Mesenchymal stem cell (in vitro differentiated cells and primary cell): ENCODE results near the gene DSP.

Source experiments
- DNase-seq: peaks from one replicate; pipeline ENCODE4 v3.0.0-alpha.2; 2013
- H2AFZ ChIP-seq: one replicate; pipeline ENCODE4 v1.6.1; 2013; ENCODE audit warnings: low read depth, mild to moderate bottlenecking, control low read depth, inconsistent platforms, low read length, moderate library complexity
- H2AK5ac ChIP-seq: 2 replicates; pipeline ENCODE4 v1.6.1; 2013; ENCODE audit warnings: low read length, moderate library complexity, mild to moderate bottlenecking, inconsistent platforms; ENCODE audit not compliant: severe bottlenecking
- H2BK120ac ChIP-seq: one replicate; pipeline ENCODE4 v1.6.1; 2013; ENCODE audit warnings: low read depth, mild to moderate bottlenecking, inconsistent platforms, low read length, moderate library complexity
- H2BK12ac ChIP-seq, 2 experiments: one replicate each; pipeline ENCODE4 v1.6.1; 2013; ENCODE audit warnings: inconsistent platforms in 2 of 2, low read length in 2 of 2, mild to moderate bottlenecking in 2 of 2, moderate library complexity in 2 of 2, control low read depth in 1 of 2
- H2BK15ac ChIP-seq: one replicate; pipeline ENCODE4 v1.6.1; 2013; ENCODE audit warnings: mild to moderate bottlenecking, low read depth, inconsistent platforms; ENCODE audit not compliant: poor library complexity, severe bottlenecking
- H2BK5ac ChIP-seq: 2 replicates; pipeline ENCODE4 v1.6.1; 2013; ENCODE audit warnings: low read depth, mild to moderate bottlenecking, low read length, control low read depth, inconsistent platforms; ENCODE audit not compliant: poor library complexity, severe bottlenecking
- H3K14ac ChIP-seq, 2 experiments: one replicate each; pipeline ENCODE4 v1.6.1; 2013; ENCODE audit warnings: inconsistent platforms in 2 of 2, low read length in 2 of 2, control low read depth in 1 of 2, mild to moderate bottlenecking in 1 of 2, moderate library complexity in 1 of 2
- H3K18ac ChIP-seq, 2 experiments: one replicate each; pipeline ENCODE4 v1.6.1; 2013; ENCODE audit warnings: inconsistent platforms in 2 of 2, low read length in 2 of 2, control low read depth in 1 of 2, low read depth in 1 of 2, mild to moderate bottlenecking in 1 of 2
- H3K23ac ChIP-seq, 2 experiments: one replicate each; pipeline ENCODE4 v1.6.1; 2013; ENCODE audit warnings: inconsistent platforms in 2 of 2, low read length in 2 of 2, mild to moderate bottlenecking in 2 of 2, moderate library complexity in 2 of 2, control low read depth in 1 of 2
- H3K27ac ChIP-seq: 2 replicates; pipeline ENCODE4 v1.5.1; 2013; ENCODE audit warnings: mild to moderate bottlenecking, moderate library complexity, low read length, control low read depth, inconsistent platforms; ENCODE audit not compliant: poor library complexity, severe bottlenecking
- H3K27me3 ChIP-seq, 2 experiments: 2 replicates each; pipeline versions ENCODE4 v1.6.1 to v1.7.0; 2013; ENCODE audit warnings: low read length in 2 of 2, mild to moderate bottlenecking in 2 of 2, moderate library complexity in 2 of 2, control low read depth in 1 of 2, inconsistent platforms in 1 of 2; ENCODE audit not compliant: control insufficient read depth in 1 of 2, insufficient read depth in 1 of 2
- H3K36me3 ChIP-seq, 2 experiments: 2 replicates each; pipeline versions ENCODE4 v1.6.1 to v1.7.0; 2013; ENCODE audit warnings: low read length in 2 of 2, control low read depth in 1 of 2, inconsistent platforms in 1 of 2, low read depth in 1 of 2, mild to moderate bottlenecking in 1 of 2; ENCODE audit not compliant: insufficient read depth in 2 of 2, control insufficient read depth in 1 of 2
- H3K4ac ChIP-seq, 2 experiments: one replicate each; pipeline ENCODE4 v1.6.1; 2013; ENCODE audit warnings: inconsistent platforms in 2 of 2, low read length in 2 of 2, mild to moderate bottlenecking in 2 of 2, moderate library complexity in 2 of 2, control low read depth in 1 of 2, low read depth in 1 of 2
- H3K4me1 ChIP-seq: 2 replicates; pipeline ENCODE4 v1.6.1; 2013; ENCODE audit warnings: low read depth, low read length, control low read depth; ENCODE audit not compliant: control insufficient read depth, insufficient read depth
- H3K4me2 ChIP-seq: 2 replicates; pipeline ENCODE4 v1.6.1; 2013; ENCODE audit warnings: low read length, mild to moderate bottlenecking, inconsistent platforms; ENCODE audit not compliant: poor library complexity, severe bottlenecking
- H3K4me3 ChIP-seq, 2 experiments: 2 replicates each; pipeline versions ENCODE4 v1.5.1 to v1.7.0; 2013; ENCODE audit warnings: low read length in 2 of 2, mild to moderate bottlenecking in 2 of 2, control low read depth in 1 of 2, low read depth in 1 of 2; ENCODE audit not compliant: insufficient read depth in 1 of 2
- H3K79me1 ChIP-seq: replicated peaks from 2 replicates; pipeline ENCODE4 v1.6.1; 2013; ENCODE audit warnings: mild to moderate bottlenecking, control low read depth, low read length, inconsistent platforms; ENCODE audit not compliant: poor library complexity, severe bottlenecking
- H3K9ac ChIP-seq: 2 replicates; pipeline ENCODE4 v1.7.0; 2013; ENCODE audit warnings: mild to moderate bottlenecking, low read length, moderate library complexity
- H3K9me3 ChIP-seq: 2 replicates; pipeline ENCODE4 v1.7.0; 2013; ENCODE audit warnings: mild to moderate bottlenecking, low read length; ENCODE audit not compliant: control insufficient read depth
- H4K8ac ChIP-seq: one replicate; pipeline ENCODE4 v1.6.1; 2013; ENCODE audit warnings: inconsistent platforms, mild to moderate bottlenecking, low read length, moderate library complexity
- H4K91ac ChIP-seq: one replicate; pipeline ENCODE4 v1.6.1; 2013; ENCODE audit warnings: mild to moderate bottlenecking, low read length, inconsistent platforms
- WGBS: methylation state at CpG from one replicate; pipeline ENCODE4 v1.1.7; 2013; ENCODE audit warnings: mixed read lengths; 5-methylcytosine and 5-hydroxymethylcytosine counted together

The DSP gene

DNA sequence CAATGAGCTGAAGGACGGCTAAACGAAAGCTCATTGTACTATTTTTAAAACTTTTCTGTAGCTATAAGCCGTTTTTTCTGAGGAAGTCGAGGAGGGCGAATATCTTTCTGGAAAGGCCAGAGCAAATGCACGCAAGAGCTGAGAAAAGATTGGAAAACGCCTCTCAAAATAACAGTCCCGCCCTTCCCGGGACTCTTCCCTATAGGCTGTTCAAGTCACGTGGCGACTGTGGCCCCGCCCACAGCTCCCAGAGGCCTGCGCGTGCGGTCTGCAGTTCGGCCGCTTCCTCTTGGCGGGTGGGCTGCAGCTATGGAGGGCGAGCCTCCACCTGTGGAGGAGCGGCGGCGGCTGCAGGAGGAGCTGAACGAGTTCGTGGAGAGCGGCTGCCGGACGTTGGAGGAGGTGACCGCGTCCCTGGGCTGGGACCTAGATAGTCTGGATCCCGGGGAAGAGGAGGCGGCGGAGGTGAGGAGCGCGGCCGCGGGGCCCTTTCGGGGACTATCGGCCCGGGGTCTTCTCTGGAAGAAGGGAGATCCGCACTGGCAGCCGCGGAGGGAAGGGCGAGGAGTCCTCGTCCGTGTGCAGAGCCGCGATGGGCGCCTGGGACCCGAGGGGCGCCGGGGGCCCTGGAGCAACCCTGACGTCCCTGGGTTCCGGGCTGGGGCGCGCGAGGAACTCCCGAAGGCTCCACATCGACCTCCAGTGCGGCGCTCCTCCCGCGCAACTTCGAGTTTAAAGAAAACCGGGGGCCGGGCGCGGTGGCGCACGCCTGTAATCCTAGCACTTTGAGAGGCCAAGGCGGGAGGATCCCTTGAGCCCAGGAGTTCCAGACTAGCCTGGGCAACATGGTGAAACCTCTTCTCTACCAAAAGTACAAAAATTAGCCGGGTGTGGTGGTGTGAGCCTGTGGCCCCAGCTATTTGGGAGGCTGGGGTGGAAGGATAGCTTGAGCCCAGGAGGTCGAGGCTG is 48.8 kb downstream of the DSP start, which contains the start of gene SNRNP48:
Gene SNRNP48, plus strand, starts transcription at position 250 of the 969 bp plus-strand sequence. Its CDS starts 60 bp downstream, at position 310.
- peak within 1 kb of the TSS; percentile 88 for H3K4me3 ChIP-seq
- peak within 1 kb of the TSS; percentile 86 for H3K9ac ChIP-seq
- under 1% methylated on average over 66 of the region's 72 CpGs for whole genome bisulfite sequencing
- no peak within 1 kb of the TSS for H3K23ac ChIP-seq
- peak; percentile 95 for DNase-seq
- H3K4me2 ChIP-seq, result peak within 1 kb of the TSS; percentile 72
- peak within 1 kb of the TSS; percentile 85 for H4K8ac ChIP-seq
- H3K27ac ChIP-seq, result peak within 1 kb of the TSS; percentile 78
- peaks cover 5% of the 10 kb centered on the region for H3K4me1 ChIP-seq
- peak within 1 kb of the TSS in 1 of 2 experiments; percentile 31 for H3K14ac ChIP-seq
- peak within 1 kb of the TSS; percentile 89 for H2BK120ac ChIP-seq
- no peak within 1 kb of the TSS for H2BK12ac ChIP-seq
- peak within 1 kb of the TSS; percentile 67 to 96 for H3K18ac ChIP-seq
- peak within 1 kb of the TSS; percentile 88 for H4K91ac ChIP-seq
- peaks cover 6% of the 10 kb centered on the region for H3K79me1 ChIP-seq
- no peak within 1 kb of the TSS for H3K4ac ChIP-seq
- no peaks in the 10 kb centered on the region for H3K9me3 ChIP-seq
- H2AK5ac ChIP-seq, result no peak within 1 kb of the TSS
- peaks cover 5 to 18% of the 10 kb centered on the region in 2 experiments for H3K36me3 ChIP-seq
- peak within 1 kb of the TSS; percentile 69 for H2BK15ac ChIP-seq
- no peaks in the 10 kb centered on the region for H3K27me3 ChIP-seq
- H2AFZ ChIP-seq, result peak within 1 kb of the TSS; percentile 19
- H2BK5ac ChIP-seq, result no peak within 1 kb of the TSS

GRCh38 chr6:7590918-7591302 is 49.4 kb downstream of the DSP start:
- Histone ChIP-seq H3K36me3 (peaks cover 2 to 24% of the 10 kb centered on the region in 2 experiments), H3K14ac (no peak overlapping the region), H2AK5ac (no peak overlapping the region), H3K23ac (no peak overlapping the region), H4K91ac (no peak overlapping the region), H3K27me3 (no peaks in the 10 kb centered on the region), H3K27ac (no peak overlapping the region), H3K4me3 (peak overlapping the region; percentile 88), H3K18ac (no peak overlapping the region), H3K4me2 (peak overlapping the region; percentile 72), H2AFZ (no peak overlapping the region), H3K9ac (peak overlapping the region; percentile 86), H2BK120ac (no peak overlapping the region), H4K8ac (no peak overlapping the region), H3K4ac (no peak overlapping the region), H2BK15ac (no peak overlapping the region), H3K9me3 (no peaks in the 10 kb centered on the region), H2BK5ac (no peak overlapping the region), H3K4me1 (peaks cover 5% of the 10 kb centered on the region), H3K79me1 (peaks cover 5% of the 10 kb centered on the region), H2BK12ac (no peak overlapping the region)
- WGBS, result 30% methylated on average over 7 of the region's 10 CpGs
- DNase-seq, result peak; percentile 39

DNA sequence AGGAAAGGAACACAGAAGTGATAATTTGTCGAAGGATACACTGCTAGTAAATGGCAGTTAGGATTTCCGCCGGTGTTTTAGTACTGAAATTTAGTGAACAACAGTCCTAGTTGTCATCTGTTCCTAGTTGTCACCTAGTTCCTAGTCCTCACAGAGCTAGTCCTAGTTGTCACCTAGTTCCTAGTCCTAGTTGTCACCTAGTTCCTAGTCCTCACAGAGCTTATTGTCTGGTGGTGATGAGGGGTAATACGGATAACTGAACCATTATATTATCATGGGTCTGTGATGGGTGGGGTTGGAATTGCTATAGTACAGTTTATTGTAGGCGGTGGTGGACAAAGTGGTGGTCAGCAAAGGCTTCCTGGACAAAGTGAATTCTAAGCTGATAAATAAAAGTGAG is 50.3 kb downstream of the DSP start:
- Histone ChIP-seq H3K18ac (no peak overlapping the region), H3K27ac (no peak overlapping the region), H2AFZ (no peak overlapping the region), H2BK5ac (no peak overlapping the region), H3K14ac (no peak overlapping the region), H3K4me3 (peak overlapping the region in 1 of 2 experiments; percentile 88), H4K91ac (no peak overlapping the region), H3K4me1 (peaks cover 5% of the 10 kb centered on the region), H4K8ac (no peak overlapping the region), H2BK15ac (no peak overlapping the region), H3K23ac (no peak overlapping the region), H3K4me2 (peak overlapping the region; percentile 51), H2BK12ac (no peak overlapping the region), H3K9ac (peak overlapping the region; percentile 86), H2BK120ac (no peak overlapping the region), H2AK5ac (no peak overlapping the region), H3K27me3 (no peaks in the 10 kb centered on the region), H3K36me3 (peaks cover 4 to 33% of the 10 kb centered on the region in 2 experiments), H3K4ac (no peak overlapping the region), H3K79me1 (peaks cover 7% of the 10 kb centered on the region), H3K9me3 (no peaks in the 10 kb centered on the region)
- no peak for DNase-seq
- WGBS, result 97% methylated on average over 5 of the region's 5 CpGs

- 95% methylated on average over 1 of the region's 1 CpG for WGBS
- Histone ChIP-seq H4K8ac (no peak overlapping the region), H3K79me1 (peaks cover 9% of the 10 kb centered on the region), H3K36me3 (peaks cover 10 to 45% of the 10 kb centered on the region in 2 experiments), H2BK5ac (no peak overlapping the region), H3K27me3 (no peaks in the 10 kb centered on the region), H2AFZ (no peak overlapping the region), H3K4ac (no peak overlapping the region), H2BK120ac (no peak overlapping the region), H3K4me3 (no peak overlapping the region), H3K4me1 (peaks cover 5% of the 10 kb centered on the region), H3K9me3 (no peaks in the 10 kb centered on the region), H3K9ac (no peak overlapping the region), H2AK5ac (no peak overlapping the region), H2BK15ac (no peak overlapping the region), H2BK12ac (no peak overlapping the region), H3K4me2 (no peak overlapping the region), H3K27ac (no peak overlapping the region), H3K14ac (no peak overlapping the region), H4K91ac (no peak overlapping the region), H3K23ac (no peak overlapping the region), H3K18ac (no peak overlapping the region)
- no peak for DNase-seq
Observed at GRCh38 chr6:7593229-7593628, 51.8 kb downstream of the DSP start.
